IMR-90 (cell line): Measurements from ENCODE around the gene FABP2. TPM values are rescaled to one million over a fixed set of nuclear protein-coding genes. Genes with fewer than 3 reads are reported as not detected.

Source experiments
- ATAC-seq: fragments of 200-7000 bp; cut with Tn5 transposase; 2 replicates; pipeline ENCODE4 v1.9.1; 2020; ENCODE audit warnings: low read depth, mild to moderate bottlenecking, moderate library complexity
- BruUV-seq: library from RNA; stranded (reverse); fragments of 400-500 nt; replicated peaks from 2 replicates; lab custom pipeline; 2021; lab: Mats Ljungman, UMichigan
- CTCF ChIA-PET: fragments of 300-600 bp; formaldehyde crosslinking; extraction: SDS; loops from one replicate; lab custom pipeline; 2021; ENCODE audit warnings: antibody characterized with exemption; lab: Yijun Ruan, JAX
- POLR2A ChIA-PET: fragments of 300-600 bp; sonication (Branson Sonifier 250); formaldehyde crosslinking; loops from one replicate; lab custom pipeline; 2022; ENCODE audit warnings: antibody characterized with exemption; ENCODE audit not compliant: unreplicated experiment; lab: Charles Lee
- DNase-seq: peaks from one replicate; pipeline ENCODE4 v3.0.0; 2013
- H2AFZ ChIP-seq: replicated peaks from 2 replicates; pipeline ENCODE3; 2013; ENCODE audit warnings: low read length, mild to moderate bottlenecking; ENCODE audit not compliant: poor library complexity
- H2AK5ac ChIP-seq: 2 replicates; pipeline ENCODE4 v1.6.1; 2013; ENCODE audit warnings: low read depth, low read length, inconsistent platforms
- H2AK9ac ChIP-seq: replicated peaks from 2 replicates; pipeline ENCODE3; 2013; ENCODE audit warnings: mild to moderate bottlenecking, low read depth, low read length, moderate library complexity; ENCODE audit not compliant: poor library complexity
- H2BK120ac ChIP-seq: 2 replicates; pipeline ENCODE4 v1.6.1; 2013; ENCODE audit warnings: low read depth, low read length, inconsistent platforms
- H2BK15ac ChIP-seq: 3 replicates; pipeline ENCODE4 v1.6.1; 2013; ENCODE audit warnings: low read depth, low read length, inconsistent platforms
- H2BK20ac ChIP-seq: 2 replicates; pipeline ENCODE4 v1.6.1; 2013; ENCODE audit warnings: low read depth, mild to moderate bottlenecking, inconsistent platforms, low read length, moderate library complexity
- H2BK5ac ChIP-seq: 2 replicates; pipeline ENCODE4 v1.6.1; 2013; ENCODE audit warnings: mild to moderate bottlenecking, low read depth, low read length, inconsistent platforms; ENCODE audit not compliant: poor library complexity, severe bottlenecking
- H3K14ac ChIP-seq: replicated peaks from 2 replicates; pipeline ENCODE4 v1.6.1; 2013; ENCODE audit warnings: low read depth, low read length, inconsistent platforms
- H3K18ac ChIP-seq: 2 replicates; pipeline ENCODE4 v1.6.1; 2013; ENCODE audit warnings: low read depth, low read length, control low read depth
- H3K23ac ChIP-seq: 2 replicates; pipeline ENCODE4 v1.6.1; 2013; ENCODE audit warnings: low read depth, low read length, inconsistent platforms
- H3K27ac ChIP-seq: 2 replicates; pipeline ENCODE4 v1.5.1; 2013; ENCODE audit warnings: mild to moderate bottlenecking, control low read depth, low read length; ENCODE audit not compliant: insufficient read depth
- H3K27me3 ChIP-seq: 2 replicates; pipeline ENCODE4 v1.6.1; 2013; ENCODE audit warnings: low read length; ENCODE audit not compliant: control insufficient read depth, insufficient read depth
- H3K36me3 ChIP-seq: 2 replicates; pipeline ENCODE4 v1.6.1; 2013; ENCODE audit warnings: low read length, mixed read lengths; ENCODE audit not compliant: control insufficient read depth, insufficient read depth
- H3K4ac ChIP-seq: 2 replicates; pipeline ENCODE4 v1.6.1; 2013; ENCODE audit warnings: low read depth, low read length, inconsistent platforms
- H3K4me1 ChIP-seq: 2 replicates; pipeline ENCODE4 v1.6.1; 2013; ENCODE audit warnings: low read length, mixed read lengths; ENCODE audit not compliant: control insufficient read depth, insufficient read depth
- H3K4me2 ChIP-seq: 2 replicates; pipeline ENCODE4 v1.6.1; 2013; ENCODE audit warnings: low read depth, mild to moderate bottlenecking, control low read depth, low read length, moderate library complexity
- H3K4me3 ChIP-seq: 2 replicates; pipeline ENCODE4 v1.5.1; 2013; ENCODE audit warnings: low read depth, mild to moderate bottlenecking, control low read depth, low read length, moderate library complexity; ENCODE audit not compliant: insufficient read depth
- H3K56ac ChIP-seq: 2 replicates; pipeline ENCODE4 v1.6.1; 2013; ENCODE audit warnings: low read length, inconsistent platforms; ENCODE audit not compliant: insufficient read depth; ENCODE audit errors: extremely low read depth
- H3K79me1 ChIP-seq, 2 experiments: 2 replicates each; pipeline ENCODE4 v1.6.1; 2013; ENCODE audit warnings: low read length in 2 of 2, inconsistent platforms in 1 of 2, low read depth in 1 of 2
- H3K9ac ChIP-seq: 2 replicates; pipeline ENCODE4 v1.6.1; 2013; ENCODE audit warnings: low read depth, low read length, control low read depth
- H3K9me1 ChIP-seq: 2 replicates; pipeline ENCODE4 v1.6.1; 2013; ENCODE audit warnings: low read length, inconsistent platforms; ENCODE audit not compliant: insufficient read depth
- H3K9me3 ChIP-seq: 2 replicates; pipeline ENCODE4 v1.6.1; 2013; ENCODE audit warnings: low read length; ENCODE audit not compliant: control insufficient read depth, insufficient read depth
- H4K20me1 ChIP-seq: 2 replicates; pipeline ENCODE4 v1.6.1; 2013; ENCODE audit warnings: low read length, inconsistent platforms; ENCODE audit not compliant: insufficient read depth
- H4K5ac ChIP-seq: 2 replicates; pipeline ENCODE4 v1.6.1; 2013; ENCODE audit warnings: mild to moderate bottlenecking, low read depth, low read length, control low read depth
- H4K8ac ChIP-seq, 2 experiments: 2 replicates each; pipeline ENCODE4 v1.6.1; 2013; ENCODE audit warnings: low read depth in 2 of 2, low read length in 2 of 2, control low read depth in 1 of 2, inconsistent platforms in 1 of 2
- H4K91ac ChIP-seq: 2 replicates; pipeline ENCODE4 v1.6.1; 2013; ENCODE audit warnings: low read depth, low read length, inconsistent platforms; ENCODE audit not compliant: insufficient read depth
- BHLHE40 ChIP-seq: fragments of 150-350 bp; IDR thresholded peaks from 2 replicates; pipeline ENCODE4 v1.6.1; 2016; ENCODE audit warnings: mild to moderate bottlenecking, low read depth, low read length
- CEBPB ChIP-seq: IDR thresholded peaks from 2 replicates; pipeline ENCODE4 v1.6.1; 2012; ENCODE audit warnings: low read depth, low read length, improper control_type of control experiment
- CHD1 ChIP-seq: IDR thresholded peaks from 2 replicates; pipeline ENCODE4 v1.6.1; 2012; ENCODE audit warnings: low read depth, low read length, improper control_type of control experiment
- FOS ChIP-seq: fragments of 150-350 bp; IDR thresholded peaks from 2 replicates; pipeline ENCODE4 v1.6.1; 2016; ENCODE audit warnings: low read depth, low read length
- MAZ ChIP-seq: IDR thresholded peaks from 2 replicates; pipeline ENCODE4 v1.6.1; 2012; ENCODE audit warnings: low read depth, mild to moderate bottlenecking, low read length, improper control_type of control experiment, moderate library complexity, borderline replicate concordance
- MXI1 ChIP-seq: IDR thresholded peaks from 2 replicates; pipeline ENCODE4 v1.6.1; 2012; ENCODE audit warnings: low read depth, mild to moderate bottlenecking, low read length, moderate library complexity, borderline replicate concordance
- NFE2L2 ChIP-seq: fragments of 150-350 bp; IDR thresholded peaks from 2 replicates; pipeline ENCODE4 v1.6.1; 2016; ENCODE audit warnings: low read depth, mild to moderate bottlenecking, low read length
- POLR2A ChIP-seq: IDR thresholded peaks from 2 replicates; pipeline ENCODE4 v1.6.1; 2012; ENCODE audit warnings: mild to moderate bottlenecking, low read depth, low read length
- RAD21 ChIP-seq: IDR thresholded peaks from 2 replicates; pipeline ENCODE4 v1.6.1; 2012; ENCODE audit warnings: low read length, improper control_type of control experiment
- RFX5 ChIP-seq: IDR thresholded peaks from 2 replicates; pipeline ENCODE4 v1.8.0; 2012; ENCODE audit warnings: low read depth, mild to moderate bottlenecking, low read length, moderate library complexity
- WGBS, 2 experiments: methylation state at CpG; one replicate each; pipeline versions ENCODE4 v1.1.5 to v1.1.7; 2013; ENCODE audit warnings: missing lambda C conversion rate in 2 of 2; ENCODE audit not compliant: insufficient read length in 1 of 2; ENCODE audit errors: extremely low coverage in 2 of 2; 5-methylcytosine and 5-hydroxymethylcytosine counted together
- dilution Hi-C: fragments of 300-500 bp; cut with HindIII; formaldehyde crosslinking; loops from one replicate; pipeline ENCODE4 v1.14.3; 2018; ENCODE audit warnings: low sequenced_read_pairs; ENCODE audit not compliant: unreplicated experiment
- in situ Hi-C: fragments of 300-500 bp; cut with MboI; formaldehyde crosslinking; loops from 3 replicates; pipeline ENCODE4 v1.14.3; 2019; ENCODE audit warnings: low sequenced_read_pairs, inconsistent platforms, mixed read lengths
- intact Hi-C: fragments of 100-400 bp; cut with micrococcal nuclease; formaldehyde crosslinking; loops from 2 replicates; pipeline ENCODE4 v1.10.0; 2022
- polyA plus RNA-seq, 3 experiments: library from polyadenylated mRNA; depleted of rRNA; stranded (reverse); fragments of >200 nt; gene quantifications; 2 replicates each; pipeline ENCODE4 v1.2.3, GENCODE V29; 2012; ENCODE audit warnings: low replicate concordance in 1 of 3
- total RNA-seq: library from RNA; depleted of rRNA; stranded (reverse); fragments of >200 nt; gene quantifications from 2 replicates; pipeline ENCODE4 v1.2.3, GENCODE V29; 2012
- TF ChIP-seq, protein P1 (sequence below): fragments of 150-350 bp; IDR thresholded peaks from 2 replicates; pipeline ENCODE4 v1.6.1; 2017; ENCODE audit warnings: mild to moderate bottlenecking, antibody characterized with exemption, low read length, low read depth
- TF ChIP-seq, protein P2 (sequence below): fragments of 150-350 bp; IDR thresholded peaks from 2 replicates; pipeline ENCODE4 v1.6.1; 2016; ENCODE audit warnings: low read depth, mild to moderate bottlenecking, low read length, moderate library complexity, borderline replicate concordance

The FABP2 gene
- total and polyA plus RNA-seq, 2 of the 4 experiments (the other 2 are of a cell fraction), result not detected

- Histone ChIP-seq H2AK5ac (peak overlapping the region; percentile 97), H4K20me1 (no peaks in the 10 kb centered on the region), H3K23ac (peak overlapping the region; percentile 99), H2BK20ac (peak overlapping the region; percentile 81), H3K9ac (peak overlapping the region; percentile 97), H3K18ac (peak overlapping the region; percentile 91), H3K27ac (peak overlapping the region; percentile 90), H2BK5ac (peak overlapping the region; percentile 92), H2AK9ac (peak overlapping the region; percentile 97), H3K56ac (peak overlapping the region; percentile 97), H4K8ac (peak overlapping the region; percentile 91 to 98), H3K4me1 (no peaks in the 10 kb centered on the region; the same call in 1 of the 2 replicates), H2BK120ac (peak overlapping the region; percentile 91), H3K79me1 (peaks cover 5 to 38% of the 10 kb centered on the region in 2 experiments; a peak in 3 of 4 replicates), H3K14ac (peak overlapping the region; percentile 100), H4K5ac (peak overlapping the region; percentile 93), H2AFZ (peak overlapping the region; percentile 94), H4K91ac (peak overlapping the region; percentile 98), H3K27me3 (no peaks in the 10 kb centered on the region), H3K4me2 (peak overlapping the region; percentile 86), H3K4me3 (peak overlapping the region; percentile 70), H3K4ac (peak overlapping the region; percentile 98), H2BK15ac (peak overlapping the region; percentile 81; the same call in 2 of the 3 replicates), H3K9me3 (0 out of 2 replicates have a peak, but pooled peaks cover 2% of the 10 kb centered on the region), H3K36me3 (peaks cover 11% of the 10 kb centered on the region), H3K9me1 (0 out of 2 replicates have a peak, but pooled peaks cover 3% of the 10 kb centered on the region)
- peak; percentile 88 for TF ChIP-seq POLR2A
- 0 out of 2 replicates have a peak, but pooled peaks have one; percentile 1 for TF ChIP-seq BHLHE40
- TF ChIP-seq, protein P1, sequence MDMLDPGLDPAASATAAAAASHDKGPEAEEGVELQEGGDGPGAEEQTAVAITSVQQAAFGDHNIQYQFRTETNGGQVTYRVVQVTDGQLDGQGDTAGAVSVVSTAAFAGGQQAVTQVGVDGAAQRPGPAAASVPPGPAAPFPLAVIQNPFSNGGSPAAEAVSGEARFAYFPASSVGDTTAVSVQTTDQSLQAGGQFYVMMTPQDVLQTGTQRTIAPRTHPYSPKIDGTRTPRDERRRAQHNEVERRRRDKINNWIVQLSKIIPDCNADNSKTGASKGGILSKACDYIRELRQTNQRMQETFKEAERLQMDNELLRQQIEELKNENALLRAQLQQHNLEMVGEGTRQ, result peak; percentile 18; the same call in 1 of the 2 replicates
- TF ChIP-seq RFX5, result no peak
- TF ChIP-seq MAZ, result peak; percentile 10; the same call in 1 of the 2 replicates
- TF ChIP-seq CHD1, result no peak
- TF ChIP-seq, protein P2, sequence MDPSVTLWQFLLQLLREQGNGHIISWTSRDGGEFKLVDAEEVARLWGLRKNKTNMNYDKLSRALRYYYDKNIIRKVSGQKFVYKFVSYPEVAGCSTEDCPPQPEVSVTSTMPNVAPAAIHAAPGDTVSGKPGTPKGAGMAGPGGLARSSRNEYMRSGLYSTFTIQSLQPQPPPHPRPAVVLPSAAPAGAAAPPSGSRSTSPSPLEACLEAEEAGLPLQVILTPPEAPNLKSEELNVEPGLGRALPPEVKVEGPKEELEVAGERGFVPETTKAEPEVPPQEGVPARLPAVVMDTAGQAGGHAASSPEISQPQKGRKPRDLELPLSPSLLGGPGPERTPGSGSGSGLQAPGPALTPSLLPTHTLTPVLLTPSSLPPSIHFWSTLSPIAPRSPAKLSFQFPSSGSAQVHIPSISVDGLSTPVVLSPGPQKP, result no peak
- TF ChIP-seq RAD21, result no peak
- 0 out of 2 replicates have a peak, but pooled peaks have one; percentile 27 for TF ChIP-seq MXI1
- no peak for TF ChIP-seq NFE2L2
- TF ChIP-seq CEBPB, result no peak
- no peak for TF ChIP-seq FOS
- WGBS, 2 experiments, result 0% methylated on average over 15 of the region's 54 CpGs; no CpG with 5 or more reads in 1 of the 2 experiments
- intact Hi-C loops, result loop anchor here (1.0 kb wide), 1 partner anchor 319 kb away; no protein-coding TSS in a partner anchor
- dilution Hi-C loops, result no loop called here
- DNase-seq, result peak; percentile 89
- BruUV-seq, result no TSS peak
- CTCF ChIA-PET, result interaction anchor here (1.7 kb wide), 1 partner anchor 259 kb away, joined by 4 read pairs; no protein-coding TSS in a partner anchor
- in situ Hi-C loops, result loop anchor here (5.0 kb wide), 1 partner anchor 757 kb away; no protein-coding TSS in a partner anchor
- POLR2A ChIA-PET, result interaction anchor here (1.1 kb wide), 2 partner anchors 284 to 312 kb away, joined by 6 to 7 read pairs; no protein-coding TSS in a partner anchor
- peak; percentile 94 for ATAC-seq
Observed at GRCh38 chr4:119300101-119300978, 21.6 kb downstream of the FABP2 start.
